Peyer's patch (tissue), 4 donors: Measurements from ENCODE around the gene ARHGAP28. TPM values are rescaled to one million over a fixed set of nuclear protein-coding genes. Genes with fewer than 3 reads are reported as not detected.
"Not testable (repeated sequence)": the region's sequence is repeated elsewhere in the genome, so short reads cannot be mapped to it uniquely, and the experiment has no call there.

Source experiments
- DNase-seq, 3 donors: peaks; one replicate each; pipeline ENCODE4 v3.0.0-alpha.2; 2017 to 2019
- H3K27ac ChIP-seq, 4 donors: fragments of 200-600 bp; sonication (generic); one replicate each; pipeline ENCODE4 v1.5.1; 2016 to 2019
- H3K27me3 ChIP-seq, 2 donors: fragments of 200-600 bp; sonication (generic); one replicate each; pipeline ENCODE4 v1.5.1; 2019
- H3K36me3 ChIP-seq, 3 donors: fragments of 200-600 bp; sonication (generic); one replicate each; pipeline ENCODE4 v1.5.1; 2016 to 2019
- H3K4me1 ChIP-seq, 4 donors: fragments of 200-600 bp; sonication (generic); one replicate each; pipeline ENCODE4 v1.5.1; 2016 to 2019
- H3K4me3 ChIP-seq, 4 donors: fragments of 200-600 bp; sonication (generic); 1 replicate in 3 of 4; 2 replicates in 1 of 4; pipeline ENCODE4 v1.5.1; 2016 to 2019; ENCODE audit warnings: mild to moderate bottlenecking in 1 of 4
- H3K9me3 ChIP-seq, 4 donors: fragments of 200-600 bp; sonication (generic); one replicate each; pipeline ENCODE4 v1.5.1; 2016 to 2019; ENCODE audit warnings: mild to moderate bottlenecking in 1 of 4
- CTCF ChIP-seq, 6 experiments: fragments of 450-650 bp in 4 of 6; fragments of 200-600 bp in 2 of 6; sonication (generic) in 1 of 6; IDR thresholded peaks; one replicate each; pipeline ENCODE4 v1.5.1; 2017 to 2019; ENCODE audit warnings: antibody characterized with exemption in 6 of 6, mild to moderate bottlenecking in 3 of 6, moderate library complexity in 1 of 6
- POLR2A ChIP-seq, 2 donors: fragments of 450-650 bp; IDR thresholded peaks; one replicate each; pipeline ENCODE4 v1.5.1; 2017; ENCODE audit warnings: antibody characterized with exemption in 2 of 2, mild to moderate bottlenecking in 2 of 2, moderate library complexity in 2 of 2
- total RNA-seq, 4 donors: library from RNA; depleted of rRNA; stranded (reverse); fragments of >200 nt; gene quantifications; one replicate each; pipeline ENCODE4 v1.1.0, GENCODE V29; 2016

ARHGAP28 gene
- total RNA-seq, 4 donors from 2014 or later, result 1.0 to 35.5 (median 3.3) TPM

GRCh38 chr18:6938003-6938402 is 208.5 kb downstream of the ARHGAP28 start:
- H3K36me3 ChIP-seq, result peaks cover 0 to 6% (median 0%) of the 10 kb centered on the region in 3 donors
- no peak overlapping the region for H3K27ac ChIP-seq
- no peak overlapping the region for H3K4me3 ChIP-seq
- H3K9me3 ChIP-seq, result no peaks in the 10 kb centered on the region
- no peaks in the 10 kb centered on the region for H3K4me1 ChIP-seq
- no peaks in the 10 kb centered on the region for H3K27me3 ChIP-seq
- DNase-seq, result no peak
- no peak for TF ChIP-seq POLR2A (IDR thresholded peaks at IDR 0.05)
- no peak for TF ChIP-seq CTCF (IDR thresholded peaks at IDR 0.05)

- not testable (repeated sequence) for H3K4me1 ChIP-seq, H3K9me3 ChIP-seq, H3K27ac ChIP-seq, H3K27me3 ChIP-seq, H3K36me3 ChIP-seq, DNase-seq, H3K4me3 ChIP-seq
Measured at GRCh38 chr18:6938403-6938802, 208.9 kb downstream of the ARHGAP28 start.

- H3K27ac ChIP-seq, result no peak overlapping the region
- H3K4me3 ChIP-seq, result no peak overlapping the region
- TF ChIP-seq CTCF (IDR thresholded peaks at IDR 0.05), result no peak
- no peak for TF ChIP-seq POLR2A (IDR thresholded peaks at IDR 0.05)
- H3K36me3 ChIP-seq, result peaks cover 0 to 6% (median 0%) of the 10 kb centered on the region in 3 donors
- no peaks in the 10 kb centered on the region for H3K9me3 ChIP-seq
- DNase-seq, result no peak
- no peaks in the 10 kb centered on the region for H3K27me3 ChIP-seq
- H3K4me1 ChIP-seq, result no peaks in the 10 kb centered on the region
Measured at GRCh38 chr18:6939972-6940371, 210.5 kb downstream of the ARHGAP28 start.

GRCh38 chr18:6940451-6940850 is 210.9 kb downstream of the ARHGAP28 start:
- Histone ChIP-seq H3K4me1 (no peaks in the 10 kb centered on the region), H3K27me3 (no peaks in the 10 kb centered on the region), H3K36me3 (peaks cover 0 to 6% (median 0%) of the 10 kb centered on the region in 3 donors), H3K9me3 (no peaks in the 10 kb centered on the region), H3K4me3 (no peak overlapping the region), H3K27ac (no peak overlapping the region)
- DNase-seq, result no peak
- no peak for TF ChIP-seq POLR2A (IDR thresholded peaks at IDR 0.05)

- no peak overlapping the region for H3K27ac ChIP-seq
- H3K9me3 ChIP-seq, result no peaks in the 10 kb centered on the region
- H3K36me3 ChIP-seq, result peaks cover 0 to 6% (median 0%) of the 10 kb centered on the region in 3 donors
- no peak for DNase-seq
- no peaks in the 10 kb centered on the region for H3K27me3 ChIP-seq
- TF ChIP-seq POLR2A (IDR thresholded peaks at IDR 0.05) (no peak), CTCF (IDR thresholded peaks at IDR 0.05) (no peak)
- no peak overlapping the region for H3K4me3 ChIP-seq
- no peaks in the 10 kb centered on the region for H3K4me1 ChIP-seq
Measured at GRCh38 chr18:6941996-6942395, 212.5 kb downstream of the ARHGAP28 start.

GRCh38 chr18:6942742-6943141 is 213.2 kb downstream of the ARHGAP28 start:
- H3K36me3 ChIP-seq, result peaks cover 0 to 6% (median 0%) of the 10 kb centered on the region in 3 donors
- H3K4me3 ChIP-seq, result no peak overlapping the region
- no peak overlapping the region for H3K27ac ChIP-seq
- TF ChIP-seq CTCF (IDR thresholded peaks at IDR 0.05), result no peak
- no peak for TF ChIP-seq POLR2A (IDR thresholded peaks at IDR 0.05)
- DNase-seq, result no peak
- no peaks in the 10 kb centered on the region for H3K9me3 ChIP-seq
- peaks cover 0 to 2% (median 0%) of the 10 kb centered on the region in 4 donors for H3K4me1 ChIP-seq
- H3K27me3 ChIP-seq, result no peaks in the 10 kb centered on the region

- Histone ChIP-seq H3K4me1 (peaks cover 0 to 6% (median 0%) of the 10 kb centered on the region in 4 donors), H3K4me3 (no peak overlapping the region), H3K27ac (no peak overlapping the region), H3K27me3 (no peaks in the 10 kb centered on the region), H3K36me3 (peaks cover 0 to 6% (median 0%) of the 10 kb centered on the region in 3 donors), H3K9me3 (no peaks in the 10 kb centered on the region)
- TF ChIP-seq CTCF (IDR thresholded peaks at IDR 0.05), result no peak
- no peak for TF ChIP-seq POLR2A (IDR thresholded peaks at IDR 0.05)
- no peak for DNase-seq
Measured at GRCh38 chr18:6943143-6943542, 213.6 kb downstream of the ARHGAP28 start.
